Measurements from ENCODE around the gene SPATA31C1.
"Not testable (repeated sequence)": the region's sequence is repeated elsewhere in the genome, so short reads cannot be mapped to it uniquely, and the experiment has no call there.

SPATA31C1 gene

GRCh38 chr9:87896891-87897290, 20.9 kb upstream of the SPATA31C1 start:
- Histone ChIP-seq H3K4me1 (ENCODE audit: insufficient read depth, low read length, poor library complexity, severe bottlenecking) (no peaks in the 10 kb centered on the region), H3K36me3 (ENCODE audit: insufficient read depth, low read length) (no peaks in the 10 kb centered on the region)
- no peak for TF ChIP-seq CTCF (conservative IDR thresholded peaks at IDR 0.05; ENCODE audit: low read length)
- TF ChIP-seq EZH2phosphoT487 (IDR thresholded peaks at IDR 0.05; ENCODE audit: borderline replicate concordance), result no peak

GRCh38 chr9:87898151-87898550, 19.6 kb upstream of the SPATA31C1 start:
- no peak overlapping the region for H3K4me2 ChIP-seq (ENCODE audit: low read depth, low read length, poor library complexity, severe bottlenecking)
- TF ChIP-seq EZH2phosphoT487 (IDR thresholded peaks at IDR 0.05; ENCODE audit: borderline replicate concordance), result no peak
- H3K36me3 ChIP-seq (ENCODE audit: insufficient read depth, low read length), result no peaks in the 10 kb centered on the region
- H3K4me1 ChIP-seq (ENCODE audit: insufficient read depth, low read length, poor library complexity, severe bottlenecking), result no peaks in the 10 kb centered on the region
- H3K4me3 ChIP-seq (ENCODE audit: low read length, poor library complexity, severe bottlenecking), result no peak overlapping the region
- H4K20me1 ChIP-seq (ENCODE audit: insufficient read depth, low read length, poor library complexity, severe bottlenecking), result no peaks in the 10 kb centered on the region
- no peaks in the 10 kb centered on the region for H3K9me3 ChIP-seq (ENCODE audit: insufficient read depth, low read depth, low read length)
- H3K27me3 ChIP-seq (ENCODE audit: insufficient read depth, low read length, poor library complexity, severe bottlenecking), result no peaks in the 10 kb centered on the region
- no peaks in the 10 kb centered on the region for H3K79me2 ChIP-seq (ENCODE audit: insufficient read depth, low read length)
- 0 out of 2 replicates have a peak, but pooled peaks cover 4% of the 10 kb centered on the region for H3K9me2 ChIP-seq (replicated peaks; ENCODE audit: low read depth, low read length)
- H2AFZ ChIP-seq (ENCODE audit: low read length), result no peak overlapping the region
- no peak overlapping the region for H3K9ac ChIP-seq (ENCODE audit: low read depth, low read length, poor library complexity, severe bottlenecking)
- H3F3A ChIP-seq (ENCODE audit: low read depth), result no peaks in the 10 kb centered on the region

More at GRCh38 chr9:87896891-87897290, 20.9 kb upstream of the SPATA31C1 start:
- Histone ChIP-seq H3K27me3 (ENCODE audit: insufficient read depth, low read length, poor library complexity, severe bottlenecking) (no peaks in the 10 kb centered on the region), H3K9me3 (ENCODE audit: insufficient read depth, low read depth, low read length) (no peaks in the 10 kb centered on the region), H3F3A (ENCODE audit: low read depth) (no peaks in the 10 kb centered on the region), H4K20me1 (ENCODE audit: insufficient read depth, low read length, poor library complexity, severe bottlenecking) (no peaks in the 10 kb centered on the region), H3K4me3 (ENCODE audit: low read length, poor library complexity, severe bottlenecking) (no peak overlapping the region), H2AFZ (ENCODE audit: low read length) (no peak overlapping the region), H3K79me2 (ENCODE audit: insufficient read depth, low read length) (no peaks in the 10 kb centered on the region), H3K4me2 (ENCODE audit: low read depth, low read length, poor library complexity, severe bottlenecking) (no peak overlapping the region), H3K9ac (ENCODE audit: low read depth, low read length, poor library complexity, severe bottlenecking) (no peak overlapping the region), H3K9me2 (replicated peaks; ENCODE audit: low read depth, low read length) (0 out of 2 replicates have a peak, but pooled peaks cover 4% of the 10 kb centered on the region)

GRCh38 chr9:87902371-87902770, 15.4 kb upstream of the SPATA31C1 start:
- not testable (repeated sequence) for H3K36me3 ChIP-seq (ENCODE audit: insufficient read depth, low read length); H3K4me2 ChIP-seq (ENCODE audit: low read depth, low read length, poor library complexity, severe bottlenecking); H3K4me1 ChIP-seq (ENCODE audit: insufficient read depth, low read length, poor library complexity, severe bottlenecking); H3K79me2 ChIP-seq (ENCODE audit: insufficient read depth, low read length); H3F3A ChIP-seq (ENCODE audit: low read depth); H2AFZ ChIP-seq (ENCODE audit: low read length); H3K9me2 ChIP-seq (replicated peaks; ENCODE audit: low read depth, low read length); H3K9me3 ChIP-seq (ENCODE audit: insufficient read depth, low read depth, low read length); H3K4me3 ChIP-seq (ENCODE audit: low read length, poor library complexity, severe bottlenecking); H3K27me3 ChIP-seq (ENCODE audit: insufficient read depth, low read length, poor library complexity, severe bottlenecking); H3K9ac ChIP-seq (ENCODE audit: low read depth, low read length, poor library complexity, severe bottlenecking); H4K20me1 ChIP-seq (ENCODE audit: insufficient read depth, low read length, poor library complexity, severe bottlenecking)

- no peak overlapping the region for H2AFZ ChIP-seq (ENCODE audit: low read length)
- H3K9ac ChIP-seq (ENCODE audit: low read depth, low read length, poor library complexity, severe bottlenecking), result no peak overlapping the region
- H4K20me1 ChIP-seq (ENCODE audit: insufficient read depth, low read length, poor library complexity, severe bottlenecking), result no peaks in the 10 kb centered on the region
These were observed 8.3 kb upstream of the SPATA31C1 start for GRCh38 chr9:87909310-87910041.

More at GRCh38 chr9:87909310-87910041, 8.3 kb upstream of the SPATA31C1 start:
- H3K36me3 ChIP-seq (ENCODE audit: insufficient read depth, low read length), result no peaks in the 10 kb centered on the region
- H3F3A ChIP-seq (ENCODE audit: low read depth), result no peaks in the 10 kb centered on the region
- H3K9me2 ChIP-seq (replicated peaks; ENCODE audit: low read depth, low read length), result no peaks in the 10 kb centered on the region
- no peaks in the 10 kb centered on the region for H3K4me1 ChIP-seq (ENCODE audit: insufficient read depth, low read length, poor library complexity, severe bottlenecking)
- H3K4me2 ChIP-seq (ENCODE audit: low read depth, low read length, poor library complexity, severe bottlenecking), result no peak overlapping the region
- TF ChIP-seq EZH2phosphoT487 (IDR thresholded peaks at IDR 0.05; ENCODE audit: borderline replicate concordance) (no peak), CTCF (conservative IDR thresholded peaks at IDR 0.05; ENCODE audit: low read length) (no peak)
- no peak overlapping the region for H3K4me3 ChIP-seq (ENCODE audit: low read length, poor library complexity, severe bottlenecking)
- no peaks in the 10 kb centered on the region for H3K9me3 ChIP-seq (ENCODE audit: insufficient read depth, low read depth, low read length)
- H3K79me2 ChIP-seq (ENCODE audit: insufficient read depth, low read length), result no peaks in the 10 kb centered on the region
- H3K27me3 ChIP-seq (ENCODE audit: insufficient read depth, low read length, poor library complexity, severe bottlenecking), result no peaks in the 10 kb centered on the region

Measured in Loucy (cell line).